ENCODE results near the gene PLEKHB2.

DNA sequence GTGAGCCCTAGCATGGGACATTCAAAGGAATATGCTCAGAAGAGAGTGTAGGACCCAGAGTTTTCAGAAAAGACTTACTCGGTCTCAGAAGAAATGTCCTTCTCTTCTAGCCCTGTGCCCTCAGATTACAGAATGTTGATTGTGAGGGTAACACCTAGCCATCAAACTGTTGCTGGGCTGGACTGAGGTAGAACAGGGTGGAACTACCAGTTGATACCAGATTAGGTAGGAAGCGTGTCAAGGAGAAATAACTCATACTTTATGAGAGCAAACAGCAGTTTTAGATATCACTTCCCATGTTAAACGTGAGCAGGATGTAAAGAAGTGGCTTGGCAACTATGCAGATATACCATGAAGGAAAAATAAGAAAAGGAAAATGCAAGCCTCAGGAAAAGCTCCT lies 22.8 kb downstream of the PLEKHB2 start:
- no peak for TF ChIP-seq CTCF (IDR thresholded peaks at IDR 0.05 in 2 of 3, conservative IDR thresholded peaks at IDR 0.05 in 1 of 3; ENCODE audit: borderline replicate concordance in 1 of 3, insufficient read depth in 1 of 3, low read depth in 2 of 3, low read length in 2 of 3)
- no peak for TF ChIP-seq POLR2A (IDR thresholded peaks at IDR 0.05; ENCODE audit: borderline replicate concordance, extremely low read depth, insufficient read depth, insufficient read length)
- no peak for TF ChIP-seq EZH2 (IDR thresholded peaks at IDR 0.05)
- TF ChIP-seq ZNF274 (IDR thresholded peaks at IDR 0.05; ENCODE audit: low read depth, low read length) = no peak
- TF ChIP-seq, protein P1, sequence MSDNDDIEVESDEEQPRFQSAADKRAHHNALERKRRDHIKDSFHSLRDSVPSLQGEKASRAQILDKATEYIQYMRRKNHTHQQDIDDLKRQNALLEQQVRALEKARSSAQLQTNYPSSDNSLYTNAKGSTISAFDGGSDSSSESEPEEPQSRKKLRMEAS (IDR thresholded peaks at IDR 0.05) = no peak
- TF ChIP-seq SIN3A (IDR thresholded peaks at IDR 0.05; ENCODE audit: low read depth) = no peak
